WTC11 (cell line): ENCODE measurements around the gene AMHR2.

ENCODE experiments used
- CREB1 ChIP-seq: sonication (generic); formaldehyde crosslinking; IDR thresholded peaks from 2 replicates; pipeline ENCODE4 v1.8.0; 2023; ENCODE audit warnings: mild to moderate bottlenecking, missing genetic modification reagents
- CREM ChIP-seq: sonication (generic); formaldehyde crosslinking; IDR thresholded peaks from 2 replicates; pipeline ENCODE4 v1.8.1; 2022; ENCODE audit warnings: mild to moderate bottlenecking, missing genetic modification reagents, moderate library complexity
- ETV6 ChIP-seq: sonication (generic); formaldehyde crosslinking; IDR thresholded peaks from 2 replicates; pipeline ENCODE4 v1.8.1; 2022; ENCODE audit warnings: mild to moderate bottlenecking, missing genetic modification reagents
- FOXK1 ChIP-seq: sonication (generic); formaldehyde crosslinking; IDR thresholded peaks from 2 replicates; pipeline ENCODE4 v1.8.0; 2022; ENCODE audit warnings: mild to moderate bottlenecking, moderate library complexity, missing genetic modification reagents
- HMGA2 ChIP-seq: fragments of 250-450 bp; sonication (Bioruptor Pico); IDR thresholded peaks from 2 replicates; pipeline ENCODE4 v1.4.0; 2021; ENCODE audit warnings: mild to moderate bottlenecking, moderate library complexity
- IRF2 ChIP-seq: sonication (generic); formaldehyde crosslinking; IDR thresholded peaks from 2 replicates; pipeline ENCODE4 v1.8.0; 2022; ENCODE audit warnings: low read depth, missing genetic modification reagents, borderline replicate concordance
- SP1 ChIP-seq: sonication (generic); formaldehyde crosslinking; conservative IDR thresholded peaks from 2 replicates; pipeline ENCODE4 v1.8.1; 2022; ENCODE audit warnings: missing genetic modification reagents
- ZNF138 ChIP-seq: sonication (generic); formaldehyde crosslinking; conservative IDR thresholded peaks from 2 replicates; pipeline ENCODE4 v1.8.1; 2022; ENCODE audit warnings: mild to moderate bottlenecking, moderate library complexity, missing genetic modification reagents
- ZNF416 ChIP-seq: fragments of 250-450 bp; sonication (Bioruptor Pico); IDR thresholded peaks from 2 replicates; pipeline ENCODE4 v1.9.0; 2021; ENCODE audit warnings: mild to moderate bottlenecking, inconsistent platforms
- TF ChIP-seq, protein P1 (sequence below): fragments of 200-600 bp; IDR thresholded peaks from 2 replicates; pipeline ENCODE4 v1.8.0; 2022; ENCODE audit warnings: antibody characterized with exemption
- TF ChIP-seq, protein P2 (sequence below): sonication (generic); formaldehyde crosslinking; IDR thresholded peaks from 2 replicates; pipeline ENCODE4 v1.8.0; 2022; ENCODE audit warnings: mild to moderate bottlenecking, missing genetic modification reagents
- TF ChIP-seq, protein P3 (sequence below): sonication (generic); formaldehyde crosslinking; conservative IDR thresholded peaks from 2 replicates; pipeline ENCODE4 v1.8.1; 2022; ENCODE audit warnings: mild to moderate bottlenecking, missing genetic modification reagents
- TF ChIP-seq, protein P4 (sequence below): sonication (generic); formaldehyde crosslinking; IDR thresholded peaks from 2 replicates; pipeline ENCODE4 v1.8.1; 2022; ENCODE audit warnings: mild to moderate bottlenecking, missing genetic modification reagents, moderate library complexity, borderline replicate concordance
- TF ChIP-seq, protein P5 (sequence below): sonication (generic); formaldehyde crosslinking; IDR thresholded peaks from 2 replicates; pipeline ENCODE4 v1.8.1; 2023; ENCODE audit warnings: mild to moderate bottlenecking, missing genetic modification reagents, moderate library complexity

DNA sequence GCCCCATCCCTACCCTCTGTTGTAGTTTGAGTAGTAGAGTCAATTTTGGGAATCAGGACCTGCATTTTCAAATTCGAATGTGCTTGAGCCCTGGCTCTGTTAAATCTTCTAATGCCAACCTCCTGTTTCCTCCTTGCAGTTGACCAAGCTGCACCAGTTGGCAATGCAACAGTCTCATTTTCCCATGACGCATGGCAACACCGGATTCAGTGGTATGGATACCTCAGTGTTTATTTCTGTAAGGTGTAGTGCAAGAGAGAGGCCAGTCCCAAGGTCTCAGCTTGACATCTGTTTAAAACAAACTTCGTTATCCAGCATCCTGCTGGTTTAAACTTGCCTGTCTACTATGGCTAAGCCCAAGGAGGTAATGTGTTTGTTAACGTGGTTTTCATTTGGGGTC lies 43.4 kb downstream of the AMHR2 start:
- TF ChIP-seq, protein P1, sequence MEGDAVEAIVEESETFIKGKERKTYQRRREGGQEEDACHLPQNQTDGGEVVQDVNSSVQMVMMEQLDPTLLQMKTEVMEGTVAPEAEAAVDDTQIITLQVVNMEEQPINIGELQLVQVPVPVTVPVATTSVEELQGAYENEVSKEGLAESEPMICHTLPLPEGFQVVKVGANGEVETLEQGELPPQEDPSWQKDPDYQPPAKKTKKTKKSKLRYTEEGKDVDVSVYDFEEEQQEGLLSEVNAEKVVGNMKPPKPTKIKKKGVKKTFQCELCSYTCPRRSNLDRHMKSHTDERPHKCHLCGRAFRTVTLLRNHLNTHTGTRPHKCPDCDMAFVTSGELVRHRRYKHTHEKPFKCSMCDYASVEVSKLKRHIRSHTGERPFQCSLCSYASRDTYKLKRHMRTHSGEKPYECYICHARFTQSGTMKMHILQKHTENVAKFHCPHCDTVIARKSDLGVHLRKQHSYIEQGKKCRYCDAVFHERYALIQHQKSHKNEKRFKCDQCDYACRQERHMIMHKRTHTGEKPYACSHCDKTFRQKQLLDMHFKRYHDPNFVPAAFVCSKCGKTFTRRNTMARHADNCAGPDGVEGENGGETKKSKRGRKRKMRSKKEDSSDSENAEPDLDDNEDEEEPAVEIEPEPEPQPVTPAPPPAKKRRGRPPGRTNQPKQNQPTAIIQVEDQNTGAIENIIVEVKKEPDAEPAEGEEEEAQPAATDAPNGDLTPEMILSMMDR = no peak
- no peak for TF ChIP-seq CREM
- TF ChIP-seq, protein P2, sequence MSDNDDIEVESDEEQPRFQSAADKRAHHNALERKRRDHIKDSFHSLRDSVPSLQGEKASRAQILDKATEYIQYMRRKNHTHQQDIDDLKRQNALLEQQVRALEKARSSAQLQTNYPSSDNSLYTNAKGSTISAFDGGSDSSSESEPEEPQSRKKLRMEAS (CRISPR knock-in tag) = no peak
- TF ChIP-seq SP1 (CRISPR knock-in tag) = no peak
- TF ChIP-seq, protein P3, sequence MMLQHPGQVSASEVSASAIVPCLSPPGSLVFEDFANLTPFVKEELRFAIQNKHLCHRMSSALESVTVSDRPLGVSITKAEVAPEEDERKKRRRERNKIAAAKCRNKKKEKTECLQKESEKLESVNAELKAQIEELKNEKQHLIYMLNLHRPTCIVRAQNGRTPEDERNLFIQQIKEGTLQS (CRISPR knock-in tag) = no peak
- TF ChIP-seq ETV6 (CRISPR knock-in tag) = no peak
- no peak for TF ChIP-seq ZNF138 (CRISPR knock-in tag)
- TF ChIP-seq ZNF416 (CRISPR knock-in tag) = no peak
- TF ChIP-seq FOXK1 (CRISPR knock-in tag) = no peak
- TF ChIP-seq, protein P4, sequence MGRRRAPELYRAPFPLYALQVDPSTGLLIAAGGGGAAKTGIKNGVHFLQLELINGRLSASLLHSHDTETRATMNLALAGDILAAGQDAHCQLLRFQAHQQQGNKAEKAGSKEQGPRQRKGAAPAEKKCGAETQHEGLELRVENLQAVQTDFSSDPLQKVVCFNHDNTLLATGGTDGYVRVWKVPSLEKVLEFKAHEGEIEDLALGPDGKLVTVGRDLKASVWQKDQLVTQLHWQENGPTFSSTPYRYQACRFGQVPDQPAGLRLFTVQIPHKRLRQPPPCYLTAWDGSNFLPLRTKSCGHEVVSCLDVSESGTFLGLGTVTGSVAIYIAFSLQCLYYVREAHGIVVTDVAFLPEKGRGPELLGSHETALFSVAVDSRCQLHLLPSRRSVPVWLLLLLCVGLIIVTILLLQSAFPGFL (CRISPR knock-in tag) = no peak
- TF ChIP-seq, protein P5, sequence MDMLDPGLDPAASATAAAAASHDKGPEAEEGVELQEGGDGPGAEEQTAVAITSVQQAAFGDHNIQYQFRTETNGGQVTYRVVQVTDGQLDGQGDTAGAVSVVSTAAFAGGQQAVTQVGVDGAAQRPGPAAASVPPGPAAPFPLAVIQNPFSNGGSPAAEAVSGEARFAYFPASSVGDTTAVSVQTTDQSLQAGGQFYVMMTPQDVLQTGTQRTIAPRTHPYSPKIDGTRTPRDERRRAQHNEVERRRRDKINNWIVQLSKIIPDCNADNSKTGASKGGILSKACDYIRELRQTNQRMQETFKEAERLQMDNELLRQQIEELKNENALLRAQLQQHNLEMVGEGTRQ (CRISPR knock-in tag) = no peak
- no peak for TF ChIP-seq CREB1 (CRISPR knock-in tag)
- TF ChIP-seq HMGA2 (CRISPR knock-in tag) = no peak
- no peak for TF ChIP-seq IRF2
